ENCODE data around the gene ZNF91.

- TF ChIP-seq, protein P1, sequence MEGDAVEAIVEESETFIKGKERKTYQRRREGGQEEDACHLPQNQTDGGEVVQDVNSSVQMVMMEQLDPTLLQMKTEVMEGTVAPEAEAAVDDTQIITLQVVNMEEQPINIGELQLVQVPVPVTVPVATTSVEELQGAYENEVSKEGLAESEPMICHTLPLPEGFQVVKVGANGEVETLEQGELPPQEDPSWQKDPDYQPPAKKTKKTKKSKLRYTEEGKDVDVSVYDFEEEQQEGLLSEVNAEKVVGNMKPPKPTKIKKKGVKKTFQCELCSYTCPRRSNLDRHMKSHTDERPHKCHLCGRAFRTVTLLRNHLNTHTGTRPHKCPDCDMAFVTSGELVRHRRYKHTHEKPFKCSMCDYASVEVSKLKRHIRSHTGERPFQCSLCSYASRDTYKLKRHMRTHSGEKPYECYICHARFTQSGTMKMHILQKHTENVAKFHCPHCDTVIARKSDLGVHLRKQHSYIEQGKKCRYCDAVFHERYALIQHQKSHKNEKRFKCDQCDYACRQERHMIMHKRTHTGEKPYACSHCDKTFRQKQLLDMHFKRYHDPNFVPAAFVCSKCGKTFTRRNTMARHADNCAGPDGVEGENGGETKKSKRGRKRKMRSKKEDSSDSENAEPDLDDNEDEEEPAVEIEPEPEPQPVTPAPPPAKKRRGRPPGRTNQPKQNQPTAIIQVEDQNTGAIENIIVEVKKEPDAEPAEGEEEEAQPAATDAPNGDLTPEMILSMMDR (IDR thresholded peaks at IDR 0.05; ENCODE audit: borderline replicate concordance, extremely low read depth, low read length, poor library complexity, severe bottlenecking), result no peak
- TF ChIP-seq EZH2 (IDR thresholded peaks at IDR 0.05; ENCODE audit: borderline replicate concordance, low read depth, low read length, severe bottlenecking), result no peak
Measured at GRCh38 chr19:23321953-23322549, 73.2 kb downstream of the ZNF91 start.

Data from DND-41 (cell line).